ENCODE data around the gene RPL13. TPM values are rescaled to one million over a fixed set of nuclear protein-coding genes. Genes with fewer than 3 reads are reported as not detected.

The RPL13 gene
- total and polyA plus RNA-seq, 4 experiments from 2014 or later, result 4,119 to 5,642 (median 4,934) TPM

- H3K27me3 Mint-ChIP-seq, result peaks cover 0 to 14% of the 10 kb centered on the region in 2 donors
- Histone ChIP-seq H3K4me3 (ENCODE audit: low read length in 2 of 2) (no peak overlapping the region), H3K36me3 (ENCODE audit: insufficient read depth, low read length) (no peaks in the 10 kb centered on the region), H3K27ac (ENCODE audit: low read depth, low read length) (no peak overlapping the region), H3K27me3 (ENCODE audit: insufficient read depth, low read length) (peaks cover 3% of the 10 kb centered on the region), H3K4me1 (ENCODE audit: insufficient read depth, low read length) (peaks cover 20% of the 10 kb centered on the region), H3K9me3 (ENCODE audit: control insufficient read depth in 1 of 2, low read length in 2 of 2) (no peaks in the 10 kb centered on the region)
- no peaks in the 10 kb centered on the region for H3K9me3 Mint-ChIP-seq
- ChIA-PET CTCF (ENCODE audit: partially characterized antibody) (interaction anchor here (0.6 kb wide), 1 partner anchor 23 kb away, joined by 3 read pairs; no protein-coding TSS in a partner anchor), POLR2A (ENCODE audit: partially characterized antibody) (interaction anchor here (1.2 kb wide), 1 partner anchor 11 kb away, joined by 4 read pairs; no protein-coding TSS in a partner anchor)
- intact Hi-C loops (cut with micrococcal nuclease), result no loop called here
- DNase-seq, result no peak
- H3K27ac Mint-ChIP-seq, result peak overlapping the region in 1 of 7 donors; percentile 40
- H3K4me1 Mint-ChIP-seq, result peaks cover 4 to 16% (median 8%) of the 10 kb centered on the region in 4 donors
- H3K36me3 Mint-ChIP-seq, result no peaks in the 10 kb centered on the region
- H3K4me3 Mint-ChIP-seq, result peak overlapping the region in 1 of 8 donors; percentile 22
Observed at GRCh38 chr16:89572073-89572484, 11.6 kb downstream of the RPL13 start.

- Histone ChIP-seq H3K36me3 (ENCODE audit: insufficient read depth, low read length) (no peaks in the 10 kb centered on the region), H3K27ac (ENCODE audit: low read depth, low read length) (no peak overlapping the region), H3K4me1 (ENCODE audit: insufficient read depth, low read length) (peaks cover 20% of the 10 kb centered on the region), H3K27me3 (ENCODE audit: insufficient read depth, low read length) (peaks cover 3% of the 10 kb centered on the region), H3K4me3 (ENCODE audit: low read length in 2 of 2) (no peak overlapping the region), H3K9me3 (ENCODE audit: control insufficient read depth in 1 of 2, low read length in 2 of 2) (no peaks in the 10 kb centered on the region)
- no peaks in the 10 kb centered on the region for H3K9me3 Mint-ChIP-seq
- H3K4me1 Mint-ChIP-seq, result peaks cover 4 to 16% (median 8%) of the 10 kb centered on the region in 4 donors
- DNase-seq, result no peak
- H3K4me3 Mint-ChIP-seq, result peak overlapping the region in 3 of 8 donors; percentile 17 to 57 (median 57)
- peak overlapping the region in 2 of 7 donors; percentile 25 to 64 for H3K27ac Mint-ChIP-seq
- H3K36me3 Mint-ChIP-seq, result no peaks in the 10 kb centered on the region
- ChIA-PET POLR2A (ENCODE audit: partially characterized antibody) (interaction anchor here (1.2 kb wide), 1 partner anchor 11 kb away, joined by 4 read pairs; no protein-coding TSS in a partner anchor), CTCF (ENCODE audit: partially characterized antibody) (interaction anchor here (0.6 kb wide), 1 partner anchor 22 kb away, joined by 3 read pairs; no protein-coding TSS in a partner anchor)
- peaks cover 0 to 15% of the 10 kb centered on the region in 2 donors for H3K27me3 Mint-ChIP-seq
- intact Hi-C loops (cut with micrococcal nuclease), result no loop called here
Observed at GRCh38 chr16:89572485-89573205, 12.2 kb downstream of the RPL13 start.

- H3K4me1 ChIP-seq (ENCODE audit: insufficient read depth, low read length), result peaks cover 20% of the 10 kb centered on the region
- no peaks in the 10 kb centered on the region for H3K9me3 ChIP-seq (ENCODE audit: control insufficient read depth in 1 of 2, low read length in 2 of 2)
- ChIA-PET CTCF (ENCODE audit: partially characterized antibody) (no interaction called here), POLR2A (ENCODE audit: partially characterized antibody) (no interaction called here)
- H3K27me3 Mint-ChIP-seq, result peaks cover 0 to 15% of the 10 kb centered on the region in 2 donors
- no peak for DNase-seq
- intact Hi-C loops (cut with micrococcal nuclease), result no loop called here
- H3K27me3 ChIP-seq (ENCODE audit: insufficient read depth, low read length), result peaks cover 3% of the 10 kb centered on the region
- no peaks in the 10 kb centered on the region for H3K36me3 Mint-ChIP-seq
- H3K36me3 ChIP-seq (ENCODE audit: insufficient read depth, low read length), result no peaks in the 10 kb centered on the region
- H3K27ac ChIP-seq (ENCODE audit: low read depth, low read length), result no peak overlapping the region
- peaks cover 4 to 16% (median 8%) of the 10 kb centered on the region in 4 donors for H3K4me1 Mint-ChIP-seq
- H3K4me3 Mint-ChIP-seq, result peak overlapping the region in 6 of 8 donors; percentile 15 to 67 (median 47)
- no peak overlapping the region for H3K4me3 ChIP-seq (ENCODE audit: low read length in 2 of 2)
- no peaks in the 10 kb centered on the region for H3K9me3 Mint-ChIP-seq
- peak overlapping the region in 1 of 7 donors; percentile 59 for H3K27ac Mint-ChIP-seq
Observed at GRCh38 chr16:89573826-89574680, 13.6 kb downstream of the RPL13 start.

- CTCF ChIA-PET (ENCODE audit: partially characterized antibody), result no interaction called here
- H3K9me3 ChIP-seq (ENCODE audit: control insufficient read depth in 1 of 2, low read length in 2 of 2), result no peaks in the 10 kb centered on the region
- peak overlapping the region in 1 of 2 donors; percentile 45 for H3K4me3 ChIP-seq (ENCODE audit: low read length in 2 of 2)
- Mint-ChIP-seq H3K4me3 (peak overlapping the region in 7 of 8 donors; percentile 52 to 80 (median 65)), H3K27me3 (peaks cover 0 to 15% of the 10 kb centered on the region in 2 donors), H3K36me3 (no peaks in the 10 kb centered on the region), H3K9me3 (no peaks in the 10 kb centered on the region), H3K27ac (no peak overlapping the region), H3K4me1 (peaks cover 4 to 16% (median 8%) of the 10 kb centered on the region in 4 donors)
- POLR2A ChIA-PET (ENCODE audit: partially characterized antibody), result interaction anchor here (1.0 to 1.5 kb wide), 2 partner anchors 9 to 67 kb away, joined by 3 read pairs; no protein-coding TSS in a partner anchor
- H3K4me1 ChIP-seq (ENCODE audit: insufficient read depth, low read length), result peaks cover 20% of the 10 kb centered on the region
- H3K27ac ChIP-seq (ENCODE audit: low read depth, low read length), result no peak overlapping the region
- H3K27me3 ChIP-seq (ENCODE audit: insufficient read depth, low read length), result peaks cover 3% of the 10 kb centered on the region
- intact Hi-C loops (cut with micrococcal nuclease), result no loop called here
- no peaks in the 10 kb centered on the region for H3K36me3 ChIP-seq (ENCODE audit: insufficient read depth, low read length)
- DNase-seq, result peak in 4 of 5 donors; percentile 51 to 60 (median 52)
Observed at GRCh38 chr16:89574681-89575246, 14.3 kb downstream of the RPL13 start.

GRCh38 chr16:89575247-89576152 is 15.0 kb downstream of the RPL13 start, which contains the start of gene CPNE7:
Gene CPNE7 (plus strand): TSS chr16:89575758. CDS start chr16:89575898, 140 bp downstream.
- ChIA-PET CTCF (ENCODE audit: partially characterized antibody) (interaction anchor here (0.8 kb wide), 1 partner anchor 32 kb away, joined by 3 read pairs; no protein-coding TSS in a partner anchor), POLR2A (ENCODE audit: partially characterized antibody) (interaction anchor here (0.5 to 1.5 kb wide), 4 partner anchors 8 to 215 kb away, joined by 3 to 4 read pairs (median 3); no protein-coding TSS in a partner anchor)
- H3K4me3 Mint-ChIP-seq, result peak within 1 kb of the TSS in 7 of 8 donors; percentile 52 to 80 (median 65)
- H3K27ac Mint-ChIP-seq, result no peak within 1 kb of the TSS
- no peaks in the 10 kb centered on the region for H3K36me3 ChIP-seq (ENCODE audit: insufficient read depth, low read length)
- H3K9me3 ChIP-seq (ENCODE audit: control insufficient read depth in 1 of 2, low read length in 2 of 2), result no peaks in the 10 kb centered on the region
- no peak within 1 kb of the TSS for H3K27ac ChIP-seq (ENCODE audit: low read depth, low read length)
- H3K4me3 ChIP-seq (ENCODE audit: low read length in 2 of 2), result peak within 1 kb of the TSS in 1 of 2 donors; percentile 45
- intact Hi-C loops (cut with micrococcal nuclease), result no loop called here
- peaks cover 0 to 15% of the 10 kb centered on the region in 2 donors for H3K27me3 Mint-ChIP-seq
- H3K9me3 Mint-ChIP-seq, result no peaks in the 10 kb centered on the region
- DNase-seq, result no peak
- H3K27me3 ChIP-seq (ENCODE audit: insufficient read depth, low read length), result peaks cover 3% of the 10 kb centered on the region
- peaks cover 20% of the 10 kb centered on the region for H3K4me1 ChIP-seq (ENCODE audit: insufficient read depth, low read length)
- peaks cover 4 to 16% (median 8%) of the 10 kb centered on the region in 4 donors for H3K4me1 Mint-ChIP-seq
- no peaks in the 10 kb centered on the region for H3K36me3 Mint-ChIP-seq
